SU-DHL-6 (cell line): ENCODE measurements around the gene TMEM239.

ENCODE experiments used
- EZH2phosphoT487 ChIP-seq: fragments of 200-600 bp; sonication (generic), shearing (Covaris generic); conservative IDR thresholded peaks from 2 replicates; pipeline ENCODE4 v1.6.1; 2018; ENCODE audit warnings: mild to moderate bottlenecking, antibody characterized with exemption, low read length, moderate library complexity, mixed read lengths
- TF ChIP-seq, protein P1 (sequence below): fragments of 200-600 bp; sonication (generic); IDR thresholded peaks from one replicate; pipeline ENCODE4 v1.5.1; 2017; ENCODE audit warnings: antibody characterized with exemption, mild to moderate bottlenecking, low read length, moderate library complexity; ENCODE audit not compliant: insufficient read depth, poor library complexity, severe bottlenecking

DNA sequence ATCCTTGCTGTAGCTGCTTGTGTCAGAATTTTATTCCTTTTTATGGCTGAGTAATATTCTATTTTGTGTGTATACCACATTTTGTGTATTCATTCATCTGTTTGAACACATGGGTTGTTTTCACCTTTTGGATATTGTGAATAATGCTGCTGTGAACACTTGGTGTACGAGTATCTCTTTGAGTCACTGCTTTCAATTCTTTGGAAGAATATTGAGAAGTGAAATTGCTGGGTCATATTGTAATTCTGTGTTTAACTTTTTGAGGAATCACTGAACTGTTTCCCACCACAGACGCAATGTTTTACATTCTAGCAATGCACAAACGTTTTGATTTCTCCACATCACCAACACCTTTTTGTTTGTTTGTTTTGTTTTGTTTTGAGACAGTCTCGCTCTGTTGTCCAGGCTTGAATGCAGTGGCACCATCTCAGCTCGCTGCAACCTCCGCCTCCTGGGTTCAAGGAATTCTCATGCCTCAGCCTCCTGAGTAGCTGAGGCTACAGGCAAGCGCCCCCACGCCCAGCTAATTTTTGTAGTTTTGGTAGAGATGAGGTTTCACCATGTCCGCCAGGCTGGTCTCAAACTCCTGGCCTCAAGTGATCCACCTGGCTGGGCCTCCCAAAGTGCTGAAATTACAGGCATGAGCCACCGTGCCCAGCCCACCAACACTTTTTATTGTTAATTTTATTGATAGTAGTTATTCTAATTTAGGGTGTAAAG is 37.4 kb upstream of the TMEM239 start:
- TF ChIP-seq, protein P1, sequence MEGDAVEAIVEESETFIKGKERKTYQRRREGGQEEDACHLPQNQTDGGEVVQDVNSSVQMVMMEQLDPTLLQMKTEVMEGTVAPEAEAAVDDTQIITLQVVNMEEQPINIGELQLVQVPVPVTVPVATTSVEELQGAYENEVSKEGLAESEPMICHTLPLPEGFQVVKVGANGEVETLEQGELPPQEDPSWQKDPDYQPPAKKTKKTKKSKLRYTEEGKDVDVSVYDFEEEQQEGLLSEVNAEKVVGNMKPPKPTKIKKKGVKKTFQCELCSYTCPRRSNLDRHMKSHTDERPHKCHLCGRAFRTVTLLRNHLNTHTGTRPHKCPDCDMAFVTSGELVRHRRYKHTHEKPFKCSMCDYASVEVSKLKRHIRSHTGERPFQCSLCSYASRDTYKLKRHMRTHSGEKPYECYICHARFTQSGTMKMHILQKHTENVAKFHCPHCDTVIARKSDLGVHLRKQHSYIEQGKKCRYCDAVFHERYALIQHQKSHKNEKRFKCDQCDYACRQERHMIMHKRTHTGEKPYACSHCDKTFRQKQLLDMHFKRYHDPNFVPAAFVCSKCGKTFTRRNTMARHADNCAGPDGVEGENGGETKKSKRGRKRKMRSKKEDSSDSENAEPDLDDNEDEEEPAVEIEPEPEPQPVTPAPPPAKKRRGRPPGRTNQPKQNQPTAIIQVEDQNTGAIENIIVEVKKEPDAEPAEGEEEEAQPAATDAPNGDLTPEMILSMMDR: no peak
- TF ChIP-seq EZH2phosphoT487: no peak
